PC-9 (cell line): ENCODE measurements around the gene LCN10.

Experiments
- CTCF ChIP-seq: fragments of 200-600 bp; sonication (generic); conservative IDR thresholded peaks from 2 replicates; pipeline ENCODE4 v1.6.1; 2017; ENCODE audit warnings: mixed run types, antibody characterized with exemption, mild to moderate bottlenecking, moderate library complexity
- EZH2 ChIP-seq: fragments of 200-600 bp; sonication (generic); IDR thresholded peaks from 2 replicates; pipeline ENCODE4 v1.8.0; 2017; ENCODE audit warnings: antibody characterized with exemption, low read depth

- TF ChIP-seq CTCF = no peak
- no peak for TF ChIP-seq EZH2
These were observed 46.8 kb downstream of the LCN10 start for GRCh38 chr9:136695955-136696354.
